Keratinocyte (primary cell): ENCODE data around the gene CREB3. TPM values are rescaled to one million over a fixed set of nuclear protein-coding genes. Genes with fewer than 3 reads are reported as not detected.

ENCODE experiments used
- DNase-seq: peaks from one replicate; pipeline ENCODE4 v3.0.0-alpha.2; 2011; ENCODE audit warnings: low read depth, missing footprints, low spot score
- FAIRE-seq: peaks from 2 replicates; lab custom pipeline; 2011; peaks lifted over from hg19 to GRCh38; lab: Jason Lieb, UNC
- H2AFZ ChIP-seq: 2 replicates; pipeline ENCODE4 v1.6.0; 2012; ENCODE audit warnings: low read length, control low read depth, inconsistent platforms; ENCODE audit not compliant: control insufficient read depth
- H3K27ac ChIP-seq: 2 replicates; pipeline ENCODE4 v1.5.1; 2011; ENCODE audit warnings: low read length; ENCODE audit not compliant: control insufficient read depth, insufficient read depth
- H3K27me3 ChIP-seq: 3 replicates; pipeline ENCODE4 v1.6.0; 2011; ENCODE audit warnings: low read length; ENCODE audit not compliant: control insufficient read depth, insufficient read depth; ENCODE audit errors: extremely low read depth
- H3K36me3 ChIP-seq, 2 experiments: 2 replicates in 1 of 2; 3 replicates in 1 of 2; pipeline ENCODE4 v1.5.1; 2011; ENCODE audit warnings: low read length in 2 of 2, mild to moderate bottlenecking in 1 of 2; ENCODE audit not compliant: control insufficient read depth in 2 of 2, insufficient read depth in 2 of 2; ENCODE audit errors: extremely low read depth in 1 of 2
- H3K4me1 ChIP-seq: 3 replicates; pipeline ENCODE4 v1.5.1; 2011; ENCODE audit warnings: low read length; ENCODE audit not compliant: control insufficient read depth, insufficient read depth; ENCODE audit errors: extremely low read depth
- H3K4me2 ChIP-seq: 3 replicates; pipeline ENCODE4 v1.6.0; 2011; ENCODE audit warnings: low read depth, low read length; ENCODE audit not compliant: control insufficient read depth, insufficient read depth; ENCODE audit errors: extremely low read depth
- H3K4me3 ChIP-seq, 3 experiments: fragments of 200-600 bp in 1 of 3; sonication (generic) in 1 of 3; 2 replicates in 2 of 3; 3 replicates in 1 of 3; pipeline ENCODE4 v1.5.1; 2011 to 2016; ENCODE audit warnings: low read length in 3 of 3, mild to moderate bottlenecking in 3 of 3, control low read depth in 2 of 3, inconsistent platforms in 1 of 3, low read depth in 1 of 3, mixed read lengths in 1 of 3, mixed run types in 1 of 3, moderate library complexity in 1 of 3; ENCODE audit not compliant: control insufficient read depth in 2 of 3, insufficient read depth in 2 of 3; ENCODE audit errors: extremely low read depth in 1 of 3
- H3K79me2 ChIP-seq: 2 replicates; pipeline ENCODE4 v1.6.0; 2012; ENCODE audit warnings: low read length; ENCODE audit not compliant: control insufficient read depth, insufficient read depth
- H3K9ac ChIP-seq: 3 replicates; pipeline ENCODE4 v1.6.0; 2011; ENCODE audit warnings: low read length; ENCODE audit not compliant: control insufficient read depth, insufficient read depth; ENCODE audit errors: extremely low read depth
- H3K9me1 ChIP-seq: 3 replicates; pipeline ENCODE4 v1.6.0; 2011; ENCODE audit warnings: low read length; ENCODE audit not compliant: control insufficient read depth, insufficient read depth; ENCODE audit errors: extremely low read depth
- H3K9me3 ChIP-seq: 2 replicates; pipeline ENCODE4 v1.5.1; 2012; ENCODE audit warnings: low read depth, low read length; ENCODE audit not compliant: control insufficient read depth
- H4K20me1 ChIP-seq: 3 replicates; pipeline ENCODE4 v1.6.0; 2011; ENCODE audit warnings: low read length; ENCODE audit not compliant: control insufficient read depth, insufficient read depth; ENCODE audit errors: extremely low read depth
- EZH2 ChIP-seq: IDR thresholded peaks from one replicate; pipeline ENCODE4 v1.6.1; 2012; ENCODE audit warnings: inconsistent platforms, mild to moderate bottlenecking, low read length, moderate library complexity
- dilution Hi-C: fragments of 300-500 bp; cut with MboI; formaldehyde crosslinking; loops from one replicate; pipeline ENCODE4 v1.7.0; 2020; ENCODE audit warnings: low sequenced_read_pairs; ENCODE audit not compliant: extremely low pct_ligation_motif_present
- polyA plus RNA-seq, 5 experiments: library from polyadenylated mRNA; depleted of rRNA in 3 of 5; stranded (reverse) in 3 of 5; stranded (forward) in 1 of 5; unstranded in 1 of 5; fragments of >200 nt; gene quantifications; 1 replicate in 1 of 5; 2 replicates in 3 of 5; 3 replicates in 1 of 5; pipeline versions ENCODE4 v1.2.1 to v1.2.3, GENCODE V29; 2011 to 2012; ENCODE audit warnings: missing spikeins in 2 of 5, low read depth in 1 of 5, low replicate concordance in 1 of 5
- TF ChIP-seq, protein P1 (sequence below), 3 experiments: IDR thresholded peaks in 1 of 3; conservative IDR thresholded peaks in 1 of 3; optimal IDR thresholded peaks in 1 of 3; 2 replicates in 2 of 3; 3 replicates in 1 of 3; pipeline versions ENCODE3 to v1.5.1; 2011; ENCODE audit warnings: low read length in 3 of 3, mild to moderate bottlenecking in 3 of 3, moderate library complexity in 2 of 3, control low read depth in 1 of 3, inconsistent platforms in 1 of 3; ENCODE audit not compliant: insufficient read depth in 2 of 3; ENCODE audit errors: extremely low read depth in 1 of 3

Gene CREB3
- polyA plus RNA-seq, 1 donor (not counting 4 experiments of a cell fraction or from before 2014, with no cell fraction given): 24.6 TPM

DNA sequence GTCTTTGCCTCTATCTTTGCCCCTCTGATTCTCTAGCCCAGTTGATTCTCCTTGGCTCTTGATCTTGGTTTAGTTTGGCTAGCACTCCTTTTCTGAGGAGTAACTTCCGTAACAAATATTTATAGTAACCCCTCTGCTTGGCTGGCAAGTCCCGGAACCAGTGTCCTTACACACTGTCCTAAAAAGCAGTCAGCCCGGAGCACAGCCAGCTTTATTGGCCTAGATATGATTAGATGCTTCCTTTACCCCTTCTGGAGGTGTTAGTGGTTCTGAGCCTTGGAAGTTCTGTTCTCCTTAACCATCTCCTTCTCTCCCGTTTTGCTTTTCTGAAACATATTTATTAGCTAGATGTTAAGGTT is 38.6 kb downstream of the CREB3 start:
- Histone ChIP-seq H3K4me3 (no peak overlapping the region), H3K9me1 (no peaks in the 10 kb centered on the region), H3K4me1 (peaks cover 11% of the 10 kb centered on the region), H4K20me1 (no peaks in the 10 kb centered on the region), H3K27ac (no peak overlapping the region), H3K9ac (no peak overlapping the region), H3K27me3 (no peaks in the 10 kb centered on the region), H3K79me2 (no peaks in the 10 kb centered on the region), H3K4me2 (no peak overlapping the region), H3K9me3 (no peaks in the 10 kb centered on the region), H3K36me3 (no peaks in the 10 kb centered on the region), H2AFZ (no peak overlapping the region)
- FAIRE-seq (no peak), DNase-seq (no peak)
- TF ChIP-seq, protein P1, sequence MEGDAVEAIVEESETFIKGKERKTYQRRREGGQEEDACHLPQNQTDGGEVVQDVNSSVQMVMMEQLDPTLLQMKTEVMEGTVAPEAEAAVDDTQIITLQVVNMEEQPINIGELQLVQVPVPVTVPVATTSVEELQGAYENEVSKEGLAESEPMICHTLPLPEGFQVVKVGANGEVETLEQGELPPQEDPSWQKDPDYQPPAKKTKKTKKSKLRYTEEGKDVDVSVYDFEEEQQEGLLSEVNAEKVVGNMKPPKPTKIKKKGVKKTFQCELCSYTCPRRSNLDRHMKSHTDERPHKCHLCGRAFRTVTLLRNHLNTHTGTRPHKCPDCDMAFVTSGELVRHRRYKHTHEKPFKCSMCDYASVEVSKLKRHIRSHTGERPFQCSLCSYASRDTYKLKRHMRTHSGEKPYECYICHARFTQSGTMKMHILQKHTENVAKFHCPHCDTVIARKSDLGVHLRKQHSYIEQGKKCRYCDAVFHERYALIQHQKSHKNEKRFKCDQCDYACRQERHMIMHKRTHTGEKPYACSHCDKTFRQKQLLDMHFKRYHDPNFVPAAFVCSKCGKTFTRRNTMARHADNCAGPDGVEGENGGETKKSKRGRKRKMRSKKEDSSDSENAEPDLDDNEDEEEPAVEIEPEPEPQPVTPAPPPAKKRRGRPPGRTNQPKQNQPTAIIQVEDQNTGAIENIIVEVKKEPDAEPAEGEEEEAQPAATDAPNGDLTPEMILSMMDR (optimal IDR thresholded peaks at IDR 0.05 in 1 of 3, IDR thresholded peaks at IDR 0.05 in 1 of 3, conservative IDR thresholded peaks at IDR 0.05 in 1 of 3; ENCODE audit: extremely low read depth in 1 of 3, insufficient read depth in 2 of 3, low read length in 3 of 3): no peak
- dilution Hi-C loops: no loop called here

DNA sequence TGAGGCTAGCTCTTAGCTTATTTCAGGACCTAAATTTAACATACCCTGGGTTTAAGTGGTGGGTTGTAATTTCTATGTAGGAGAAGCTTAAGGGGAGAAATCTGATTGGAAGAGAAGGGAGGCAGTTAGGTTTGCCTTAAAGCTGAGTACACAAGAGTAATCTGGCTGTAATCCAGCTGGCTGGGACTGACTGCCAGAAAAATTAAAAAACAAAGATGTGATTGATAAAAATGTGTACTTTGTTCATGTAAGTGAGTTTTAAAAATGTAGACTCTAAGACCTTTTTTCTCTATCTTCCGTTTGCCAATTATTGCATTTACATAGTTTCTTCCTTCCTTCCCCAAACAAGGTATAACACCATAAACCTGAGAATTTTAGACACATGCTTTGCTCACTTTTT is 39.1 kb downstream of the CREB3 start:
- no peak overlapping the region for H3K9ac ChIP-seq
- peak overlapping the region; percentile 8 for H3K4me2 ChIP-seq
- no peak overlapping the region for H2AFZ ChIP-seq
- no peaks in the 10 kb centered on the region for H3K36me3 ChIP-seq
- H3K79me2 ChIP-seq: no peaks in the 10 kb centered on the region
- no peak for TF ChIP-seq EZH2
- TF ChIP-seq, protein P1 (optimal IDR thresholded peaks at IDR 0.05 in 1 of 3, IDR thresholded peaks at IDR 0.05 in 1 of 3, conservative IDR thresholded peaks at IDR 0.05 in 1 of 3; ENCODE audit: extremely low read depth in 1 of 3, insufficient read depth in 2 of 3, low read length in 3 of 3): no peak
- H3K4me3 ChIP-seq: no peak overlapping the region
- H3K9me1 ChIP-seq: no peaks in the 10 kb centered on the region
- DNase-seq (no peak), FAIRE-seq (no peak)
- peaks cover 11% of the 10 kb centered on the region for H3K4me1 ChIP-seq
- no peaks in the 10 kb centered on the region for H3K27me3 ChIP-seq
- no peak overlapping the region for H3K27ac ChIP-seq
- dilution Hi-C loops: no loop called here
- no peaks in the 10 kb centered on the region for H4K20me1 ChIP-seq
- no peaks in the 10 kb centered on the region for H3K9me3 ChIP-seq
